ENCODE results near the gene TUSC2.

GRCh38 chr3:50340448-50341329 lies 12.7 kb upstream of the TUSC2 start, which contains the start of gene RASSF1:
- TF ChIP-seq CTCF (conservative IDR thresholded peaks at IDR 0.05; ENCODE audit: low read length) (no peak), EZH2phosphoT487 (IDR thresholded peaks at IDR 0.05; ENCODE audit: borderline replicate concordance) (no peak)
